ENCODE data around the gene GABARAP.

The GABARAP gene

GRCh38 chr17:7226721-7227710 lies 15.2 kb downstream of the GABARAP start:
- Histone ChIP-seq H3K27ac (ENCODE audit: low read depth, low read length) (no peak overlapping the region), H3K36me3 (ENCODE audit: control insufficient read depth in 1 of 2, insufficient read depth in 2 of 2, low read length in 2 of 2) (peaks cover 82 to 86% of the 10 kb centered on the region in 2 experiments), H2BK120ac (ENCODE audit: insufficient read depth, low read length, poor library complexity) (no peak overlapping the region), H3K4me1 (ENCODE audit: control insufficient read depth in 1 of 2, insufficient read depth in 2 of 2, low read length in 2 of 2) (peaks cover 12 to 18% of the 10 kb centered on the region in 2 experiments), H4K12ac (ENCODE audit: low read depth, low read length) (no peak overlapping the region), H3K79me2 (ENCODE audit: control insufficient read depth, insufficient read depth, low read length, poor library complexity) (peaks cover 2% of the 10 kb centered on the region), H3K9me3 (ENCODE audit: insufficient read depth, low read depth, low read length) (no peaks in the 10 kb centered on the region), H3K4me2 (ENCODE audit: low read length) (no peak overlapping the region), H3K9ac (ENCODE audit: low read length) (no peak overlapping the region), H3K4me3 (ENCODE audit: low read depth, low read length) (no peak overlapping the region), H3K79me1 (ENCODE audit: low read length) (no peaks in the 10 kb centered on the region), H2BK12ac (ENCODE audit: low read length) (no peak overlapping the region), H3K18ac (ENCODE audit: low read length) (no peak overlapping the region), H2BK5ac (ENCODE audit: low read depth, low read length, poor library complexity) (no peak overlapping the region), H4K8ac (ENCODE audit: low read depth, low read length) (no peak overlapping the region), H2AFZ (ENCODE audit: insufficient read depth, low read length, poor library complexity) (no peak overlapping the region), H4K91ac (ENCODE audit: low read depth, low read length) (no peak overlapping the region), H3K27me3 (ENCODE audit: insufficient read depth, low read length) (no peaks in the 10 kb centered on the region), H3K4ac (ENCODE audit: low read depth, low read length) (no peak overlapping the region), H3K14ac (ENCODE audit: low read length) (no peak overlapping the region), H3K23ac (ENCODE audit: low read length) (no peak overlapping the region), H2AK5ac (ENCODE audit: low read length) (no peak overlapping the region)
- WGBS (ENCODE audit: extremely low coverage, insufficient coverage, insufficient read length) = no CpG with 5 or more reads among the region's 31 CpGs
- no peak for DNase-seq

GRCh38 chr17:7225711-7226331 lies 16.4 kb downstream of the GABARAP start:
- Histone ChIP-seq H3K36me3 (ENCODE audit: control insufficient read depth in 1 of 2, insufficient read depth in 2 of 2, low read length in 2 of 2) (peaks cover 94 to 97% of the 10 kb centered on the region in 2 experiments), H4K91ac (ENCODE audit: low read depth, low read length) (no peak overlapping the region), H3K18ac (ENCODE audit: low read length) (no peak overlapping the region), H4K12ac (ENCODE audit: low read depth, low read length) (no peak overlapping the region), H3K4me3 (ENCODE audit: low read depth, low read length) (no peak overlapping the region), H2AFZ (ENCODE audit: insufficient read depth, low read length, poor library complexity) (no peak overlapping the region), H3K27me3 (ENCODE audit: insufficient read depth, low read length) (no peaks in the 10 kb centered on the region), H2BK120ac (ENCODE audit: insufficient read depth, low read length, poor library complexity) (no peak overlapping the region), H3K9ac (ENCODE audit: low read length) (no peak overlapping the region), H3K79me1 (ENCODE audit: low read length) (peaks cover 2% of the 10 kb centered on the region), H3K79me2 (ENCODE audit: control insufficient read depth, insufficient read depth, low read length, poor library complexity) (peaks cover 1% of the 10 kb centered on the region), H3K4me1 (ENCODE audit: control insufficient read depth in 1 of 2, insufficient read depth in 2 of 2, low read length in 2 of 2) (peaks cover 22 to 24% of the 10 kb centered on the region in 2 experiments), H4K8ac (ENCODE audit: low read depth, low read length) (no peak overlapping the region), H2BK5ac (ENCODE audit: low read depth, low read length, poor library complexity) (no peak overlapping the region), H3K9me3 (ENCODE audit: insufficient read depth, low read depth, low read length) (no peaks in the 10 kb centered on the region), H3K4ac (ENCODE audit: low read depth, low read length) (no peak overlapping the region), H3K23ac (ENCODE audit: low read length) (no peak overlapping the region), H3K4me2 (ENCODE audit: low read length) (no peak overlapping the region), H3K27ac (ENCODE audit: low read depth, low read length) (no peak overlapping the region), H3K14ac (ENCODE audit: low read length) (no peak overlapping the region), H2AK5ac (ENCODE audit: low read length) (no peak overlapping the region), H2BK12ac (ENCODE audit: low read length) (no peak overlapping the region)
- DNase-seq = no peak
- no CpG with 5 or more reads among the region's 21 CpGs for WGBS (ENCODE audit: extremely low coverage, insufficient coverage, insufficient read length)

GRCh38 chr17:7224661-7225111 lies 17.6 kb downstream of the GABARAP start:
- Histone ChIP-seq H2BK12ac (ENCODE audit: low read length) (no peak overlapping the region), H3K18ac (ENCODE audit: low read length) (no peak overlapping the region), H3K36me3 (ENCODE audit: control insufficient read depth in 1 of 2, insufficient read depth in 2 of 2, low read length in 2 of 2) (peaks cover 87% of the 10 kb centered on the region in 2 experiments), H3K14ac (ENCODE audit: low read length) (no peak overlapping the region), H4K8ac (ENCODE audit: low read depth, low read length) (no peak overlapping the region), H3K79me1 (ENCODE audit: low read length) (peaks cover 13% of the 10 kb centered on the region), H2BK5ac (ENCODE audit: low read depth, low read length, poor library complexity) (no peak overlapping the region), H3K27me3 (ENCODE audit: insufficient read depth, low read length) (no peaks in the 10 kb centered on the region), H4K91ac (ENCODE audit: low read depth, low read length) (no peak overlapping the region), H3K4me2 (ENCODE audit: low read length) (no peak overlapping the region), H2AK5ac (ENCODE audit: low read length) (no peak overlapping the region), H3K9me3 (ENCODE audit: insufficient read depth, low read depth, low read length) (no peaks in the 10 kb centered on the region), H3K9ac (ENCODE audit: low read length) (no peak overlapping the region), H3K79me2 (ENCODE audit: control insufficient read depth, insufficient read depth, low read length, poor library complexity) (peaks cover 10% of the 10 kb centered on the region), H3K4ac (ENCODE audit: low read depth, low read length) (no peak overlapping the region), H2AFZ (ENCODE audit: insufficient read depth, low read length, poor library complexity) (no peak overlapping the region), H3K4me3 (ENCODE audit: low read depth, low read length) (no peak overlapping the region), H3K27ac (ENCODE audit: low read depth, low read length) (no peak overlapping the region), H2BK120ac (ENCODE audit: insufficient read depth, low read length, poor library complexity) (no peak overlapping the region), H3K4me1 (ENCODE audit: control insufficient read depth in 1 of 2, insufficient read depth in 2 of 2, low read length in 2 of 2) (peaks cover 26 to 27% of the 10 kb centered on the region in 2 experiments), H4K12ac (ENCODE audit: low read depth, low read length) (no peak overlapping the region), H3K23ac (ENCODE audit: low read length) (no peak overlapping the region)
- no CpG with 5 or more reads among the region's 15 CpGs for WGBS (ENCODE audit: extremely low coverage, insufficient coverage, insufficient read length)
- DNase-seq = no peak

- no peaks in the 10 kb centered on the region for H3K9me3 ChIP-seq (ENCODE audit: insufficient read depth, low read depth, low read length)
- no peak for DNase-seq
- H3K4me1 ChIP-seq (ENCODE audit: control insufficient read depth in 1 of 2, insufficient read depth in 2 of 2, low read length in 2 of 2) = peaks cover 29 to 31% of the 10 kb centered on the region in 2 experiments
- no peak overlapping the region for H3K4ac ChIP-seq (ENCODE audit: low read depth, low read length)
- no peak overlapping the region for H2AFZ ChIP-seq (ENCODE audit: insufficient read depth, low read length, poor library complexity)
- H4K91ac ChIP-seq (ENCODE audit: low read depth, low read length) = no peak overlapping the region
- H3K14ac ChIP-seq (ENCODE audit: low read length) = no peak overlapping the region
- H3K4me3 ChIP-seq (ENCODE audit: low read depth, low read length) = no peak overlapping the region
- peaks cover 16% of the 10 kb centered on the region for H3K79me1 ChIP-seq (ENCODE audit: low read length)
- no peak overlapping the region for H3K9ac ChIP-seq (ENCODE audit: low read length)
- no CpG with 5 or more reads among the region's 10 CpGs for WGBS (ENCODE audit: extremely low coverage, insufficient coverage, insufficient read length)
- no peak overlapping the region for H3K18ac ChIP-seq (ENCODE audit: low read length)
- no peaks in the 10 kb centered on the region for H3K27me3 ChIP-seq (ENCODE audit: insufficient read depth, low read length)
- H3K36me3 ChIP-seq (ENCODE audit: control insufficient read depth in 1 of 2, insufficient read depth in 2 of 2, low read length in 2 of 2) = peaks cover 81% of the 10 kb centered on the region in 2 experiments
- no peak overlapping the region for H2BK12ac ChIP-seq (ENCODE audit: low read length)
- H2AK5ac ChIP-seq (ENCODE audit: low read length) = no peak overlapping the region
- H2BK5ac ChIP-seq (ENCODE audit: low read depth, low read length, poor library complexity) = no peak overlapping the region
- no peak overlapping the region for H2BK120ac ChIP-seq (ENCODE audit: insufficient read depth, low read length, poor library complexity)
- peaks cover 10% of the 10 kb centered on the region for H3K79me2 ChIP-seq (ENCODE audit: control insufficient read depth, insufficient read depth, low read length, poor library complexity)
- no peak overlapping the region for H3K27ac ChIP-seq (ENCODE audit: low read depth, low read length)
- no peak overlapping the region for H3K4me2 ChIP-seq (ENCODE audit: low read length)
- no peak overlapping the region for H4K8ac ChIP-seq (ENCODE audit: low read depth, low read length)
- no peak overlapping the region for H4K12ac ChIP-seq (ENCODE audit: low read depth, low read length)
- H3K23ac ChIP-seq (ENCODE audit: low read length) = no peak overlapping the region
These were observed 18.1 kb downstream of the GABARAP start for GRCh38 chr17:7224110-7224509.
